Colonic mucosa (tissue), 4 donors: ENCODE results near the gene TMEM212. TPM values are rescaled to one million over a fixed set of nuclear protein-coding genes. Genes with fewer than 3 reads are reported as not detected.

Experiments used
- DNase-seq: peaks from one replicate; pipeline ENCODE4 v3.0.0-alpha.2; 2020
- H3K27ac ChIP-seq: fragments of 200-600 bp; one replicate; pipeline ENCODE4 v1.8.0; 2021
- H3K27me3 ChIP-seq: fragments of 200-600 bp; one replicate; pipeline ENCODE4 v1.8.0; 2021
- H3K36me3 ChIP-seq: fragments of 200-600 bp; one replicate; pipeline ENCODE4 v1.8.0; 2021
- H3K4me1 ChIP-seq: fragments of 200-600 bp; one replicate; pipeline ENCODE4 v1.8.0; 2021; ENCODE audit warnings: mild to moderate bottlenecking
- H3K4me3 ChIP-seq: fragments of 200-600 bp; one replicate; pipeline ENCODE4 v1.8.0; 2021
- H3K9ac ChIP-seq, 2 donors: one replicate each; pipeline ENCODE4 v1.7.0; 2013; ENCODE audit warnings: control low read depth in 2 of 2, low read depth in 2 of 2, low read length in 2 of 2
- H3K9me3 ChIP-seq: fragments of 200-600 bp; one replicate; pipeline ENCODE4 v1.8.0; 2021
- intact Hi-C: fragments of 100-400 bp; cut with DNase I; formaldehyde crosslinking; loops from one replicate; pipeline ENCODE4 v1.14.1; 2022
- total RNA-seq, 2 donors: library from RNA; stranded (reverse); fragmentation: NEBNext Ultra II Directional in 1 of 2; extraction: Animal tissue kit (Norgen Biotek cat#: 25700) in 1 of 2; gene quantifications; one replicate each; pipeline ENCODE4 v1.2.1, GENCODE V29; 2021
- TF ChIP-seq, protein P1 (sequence below): fragments of 200-600 bp; IDR thresholded peaks from one replicate; pipeline ENCODE4 v1.8.0; 2022; ENCODE audit warnings: antibody characterized with exemption, mild to moderate bottlenecking
- donor health status: healthy.
- donor health status: DM: no; HTN: no; CAD: no.
- donor health status: DM: no; HTN: no; CAD: no.

The TMEM212 gene
- total RNA-seq, 2 donors from 2014 or later, result not detected

DNA sequence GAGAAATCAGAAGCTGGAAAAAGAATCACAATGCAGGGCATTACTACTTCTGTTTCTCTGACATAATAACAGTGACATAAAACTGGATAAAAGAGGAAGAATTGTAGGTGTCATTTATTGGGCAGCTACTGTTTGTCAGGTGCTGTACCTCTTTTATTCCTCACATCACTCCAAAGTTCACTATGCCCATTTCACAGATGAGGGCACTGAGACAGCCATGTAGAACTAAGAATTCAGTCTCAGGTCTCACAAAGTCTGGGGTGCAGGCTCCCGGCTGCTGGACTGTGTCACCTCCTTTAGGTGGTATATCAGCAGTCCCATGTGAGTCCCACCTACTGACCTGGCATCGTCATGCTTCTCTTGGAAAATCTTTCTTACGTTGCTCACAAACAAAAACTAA lies 20.8 kb downstream of the TMEM212 start:
- intact Hi-C loops, result no loop called here
- H3K27ac ChIP-seq, result no peak overlapping the region
- no peak overlapping the region for H3K4me3 ChIP-seq
- TF ChIP-seq, protein P1, sequence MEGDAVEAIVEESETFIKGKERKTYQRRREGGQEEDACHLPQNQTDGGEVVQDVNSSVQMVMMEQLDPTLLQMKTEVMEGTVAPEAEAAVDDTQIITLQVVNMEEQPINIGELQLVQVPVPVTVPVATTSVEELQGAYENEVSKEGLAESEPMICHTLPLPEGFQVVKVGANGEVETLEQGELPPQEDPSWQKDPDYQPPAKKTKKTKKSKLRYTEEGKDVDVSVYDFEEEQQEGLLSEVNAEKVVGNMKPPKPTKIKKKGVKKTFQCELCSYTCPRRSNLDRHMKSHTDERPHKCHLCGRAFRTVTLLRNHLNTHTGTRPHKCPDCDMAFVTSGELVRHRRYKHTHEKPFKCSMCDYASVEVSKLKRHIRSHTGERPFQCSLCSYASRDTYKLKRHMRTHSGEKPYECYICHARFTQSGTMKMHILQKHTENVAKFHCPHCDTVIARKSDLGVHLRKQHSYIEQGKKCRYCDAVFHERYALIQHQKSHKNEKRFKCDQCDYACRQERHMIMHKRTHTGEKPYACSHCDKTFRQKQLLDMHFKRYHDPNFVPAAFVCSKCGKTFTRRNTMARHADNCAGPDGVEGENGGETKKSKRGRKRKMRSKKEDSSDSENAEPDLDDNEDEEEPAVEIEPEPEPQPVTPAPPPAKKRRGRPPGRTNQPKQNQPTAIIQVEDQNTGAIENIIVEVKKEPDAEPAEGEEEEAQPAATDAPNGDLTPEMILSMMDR, result no peak
- no peak overlapping the region for H3K9ac ChIP-seq
- H3K27me3 ChIP-seq, result no peaks in the 10 kb centered on the region
- H3K4me1 ChIP-seq, result no peaks in the 10 kb centered on the region
- DNase-seq, result no peak
- H3K36me3 ChIP-seq, result no peaks in the 10 kb centered on the region
- H3K9me3 ChIP-seq, result no peaks in the 10 kb centered on the region

DNA sequence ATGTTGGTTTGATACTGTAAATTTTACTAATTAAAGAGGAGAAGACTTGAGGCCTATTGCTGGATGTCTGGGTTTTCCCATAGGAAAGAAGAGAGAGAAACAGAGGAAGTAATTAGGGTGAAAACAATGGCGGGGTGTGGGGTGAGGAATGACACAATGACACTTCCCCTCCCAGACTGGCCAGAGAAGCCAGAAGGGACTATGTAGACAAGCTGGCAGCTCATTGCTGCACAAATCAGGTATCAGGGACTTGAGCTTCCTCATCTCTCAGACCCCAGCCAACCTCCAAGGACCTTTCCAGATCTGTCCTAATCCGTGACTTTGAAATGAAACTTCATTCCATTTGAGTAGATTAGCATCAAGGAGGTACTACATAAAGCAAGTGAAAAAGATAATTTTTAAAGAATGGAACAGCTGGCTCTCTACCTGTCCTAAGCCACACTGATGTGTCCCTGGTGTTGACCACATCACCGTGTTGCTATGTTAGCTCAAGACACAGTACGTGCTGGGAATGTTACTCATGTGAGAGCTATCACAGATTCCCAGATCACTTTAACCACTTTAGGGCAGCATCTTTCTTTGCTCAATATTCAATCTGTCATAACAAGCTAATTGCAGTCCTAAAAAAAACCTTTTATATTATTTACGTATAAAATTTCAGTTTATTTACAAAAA lies 22.2 kb downstream of the TMEM212 start:
- Histone ChIP-seq H3K9ac (no peak overlapping the region), H3K36me3 (no peaks in the 10 kb centered on the region), H3K9me3 (no peaks in the 10 kb centered on the region), H3K4me3 (no peak overlapping the region), H3K27me3 (no peaks in the 10 kb centered on the region), H3K27ac (no peak overlapping the region), H3K4me1 (no peaks in the 10 kb centered on the region)
- no peak for DNase-seq
- TF ChIP-seq, protein P1, result no peak
- intact Hi-C loops, result no loop called here

DNA sequence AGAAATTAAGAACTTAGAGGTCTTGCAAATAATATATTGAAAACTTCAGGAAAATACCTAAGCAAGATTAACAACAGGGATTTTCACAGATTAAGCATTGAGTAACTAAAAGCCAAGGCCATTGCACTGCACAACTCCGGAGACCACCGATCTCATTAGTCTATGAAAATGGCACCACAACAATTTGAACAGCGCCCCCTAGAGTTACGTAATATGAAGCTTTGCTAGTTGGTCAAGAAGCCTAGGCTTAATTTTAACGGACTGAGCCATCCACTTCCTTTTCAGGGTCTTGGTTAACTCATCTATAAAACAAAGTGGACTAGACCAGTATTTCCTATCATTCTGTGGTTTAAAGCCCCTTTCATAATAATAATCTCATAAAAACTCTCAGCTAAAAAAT lies 24.8 kb downstream of the TMEM212 start:
- Histone ChIP-seq H3K9me3 (no peaks in the 10 kb centered on the region), H3K9ac (no peak overlapping the region), H3K36me3 (no peaks in the 10 kb centered on the region), H3K27me3 (no peaks in the 10 kb centered on the region), H3K4me1 (no peaks in the 10 kb centered on the region), H3K27ac (no peak overlapping the region), H3K4me3 (no peak overlapping the region)
- DNase-seq, result no peak
- TF ChIP-seq, protein P1, result no peak
- intact Hi-C loops, result no loop called here

DNA sequence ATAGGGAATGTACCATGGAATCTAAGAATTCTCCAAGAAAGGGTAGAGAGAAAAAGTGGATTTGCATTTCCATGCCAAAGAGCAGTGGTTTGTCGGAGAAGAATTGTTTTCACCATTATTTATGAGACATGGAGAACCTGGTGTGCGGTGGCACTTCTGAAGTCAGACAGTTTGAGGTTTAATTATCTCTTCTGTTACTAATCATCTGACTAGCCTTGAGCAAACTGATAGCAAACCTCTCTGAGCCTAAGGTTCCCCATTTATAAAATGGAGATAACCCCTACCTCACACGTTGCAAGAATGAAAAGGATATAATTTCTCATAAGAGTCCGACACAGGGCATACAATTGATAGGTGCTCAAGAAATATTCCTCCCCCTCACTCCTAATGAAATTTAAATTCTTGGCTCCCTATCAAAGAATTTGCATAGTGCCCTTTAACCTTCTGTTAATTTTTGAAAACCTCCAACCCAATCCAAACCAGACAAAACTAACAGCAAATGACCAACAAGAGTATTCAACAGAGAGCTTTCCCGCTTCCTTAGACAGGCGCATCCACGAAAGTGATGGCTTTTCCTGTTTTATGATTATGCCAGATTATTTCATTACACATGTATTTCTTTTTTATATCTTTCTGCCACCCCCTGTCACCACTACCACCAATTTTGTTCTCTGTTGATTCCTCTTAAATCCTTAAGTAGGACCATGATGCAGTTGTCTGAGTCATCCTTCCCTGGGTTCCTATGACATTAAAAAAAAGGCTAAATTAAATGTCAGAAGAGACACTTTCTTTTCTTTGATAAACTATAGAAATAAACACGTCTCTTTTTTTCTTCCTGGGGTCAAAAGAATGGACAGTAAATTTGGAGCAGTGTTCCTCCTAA lies 28.5 kb downstream of the TMEM212 start:
- Histone ChIP-seq H3K4me1 (no peaks in the 10 kb centered on the region), H3K36me3 (no peaks in the 10 kb centered on the region), H3K27me3 (no peaks in the 10 kb centered on the region), H3K9me3 (no peaks in the 10 kb centered on the region), H3K4me3 (no peak overlapping the region), H3K9ac (no peak overlapping the region), H3K27ac (no peak overlapping the region)
- intact Hi-C loops, result no loop called here
- TF ChIP-seq, protein P1, result no peak
- no peak for DNase-seq

DNA sequence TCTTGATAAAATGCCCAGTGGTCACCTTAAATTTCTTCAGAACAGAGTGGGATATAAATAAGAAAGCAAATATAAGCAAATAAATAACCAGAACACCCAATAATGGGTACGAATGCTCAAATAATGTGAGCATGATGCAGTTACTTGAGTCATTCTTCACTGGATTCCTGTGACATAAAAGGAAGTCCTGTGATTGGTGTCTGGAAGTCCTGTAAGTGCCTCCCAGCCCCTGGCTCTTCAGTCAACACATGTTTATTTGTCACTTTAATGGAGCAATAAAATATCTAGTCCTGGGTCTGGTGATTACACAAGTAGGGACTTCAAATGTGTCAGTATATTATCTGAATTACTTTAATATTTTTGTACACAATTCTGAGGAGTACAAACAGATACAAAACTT lies 30.4 kb downstream of the TMEM212 start:
- Histone ChIP-seq H3K4me3 (no peak overlapping the region), H3K4me1 (no peaks in the 10 kb centered on the region), H3K27me3 (no peaks in the 10 kb centered on the region), H3K36me3 (no peaks in the 10 kb centered on the region), H3K9ac (no peak overlapping the region), H3K27ac (no peak overlapping the region), H3K9me3 (no peaks in the 10 kb centered on the region)
- TF ChIP-seq, protein P1, result no peak
- no peak for DNase-seq
- intact Hi-C loops, result no loop called here
